ENCODE data around the gene MAEA.

DNA sequence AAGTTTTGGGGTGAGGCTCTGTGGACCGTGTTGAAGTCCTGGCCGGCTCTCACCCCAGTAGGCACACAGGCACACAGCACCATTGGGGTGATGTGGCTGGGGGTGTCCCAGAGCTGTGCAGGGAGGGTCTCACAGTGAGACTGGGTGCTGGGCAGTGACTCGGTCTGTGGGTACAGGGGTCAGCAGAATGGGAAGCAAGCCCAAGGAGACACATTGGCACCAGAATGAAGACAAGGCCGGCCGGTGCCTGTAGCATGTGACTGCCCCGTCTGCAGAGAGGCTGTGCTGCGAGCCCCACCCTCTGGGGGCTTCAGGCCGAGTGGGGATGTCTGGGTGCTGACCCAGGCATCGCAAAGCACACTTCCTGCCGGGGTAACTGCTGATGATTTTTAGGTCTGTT, 5.2 kb downstream of the MAEA start:
- TF ChIP-seq, protein P1, sequence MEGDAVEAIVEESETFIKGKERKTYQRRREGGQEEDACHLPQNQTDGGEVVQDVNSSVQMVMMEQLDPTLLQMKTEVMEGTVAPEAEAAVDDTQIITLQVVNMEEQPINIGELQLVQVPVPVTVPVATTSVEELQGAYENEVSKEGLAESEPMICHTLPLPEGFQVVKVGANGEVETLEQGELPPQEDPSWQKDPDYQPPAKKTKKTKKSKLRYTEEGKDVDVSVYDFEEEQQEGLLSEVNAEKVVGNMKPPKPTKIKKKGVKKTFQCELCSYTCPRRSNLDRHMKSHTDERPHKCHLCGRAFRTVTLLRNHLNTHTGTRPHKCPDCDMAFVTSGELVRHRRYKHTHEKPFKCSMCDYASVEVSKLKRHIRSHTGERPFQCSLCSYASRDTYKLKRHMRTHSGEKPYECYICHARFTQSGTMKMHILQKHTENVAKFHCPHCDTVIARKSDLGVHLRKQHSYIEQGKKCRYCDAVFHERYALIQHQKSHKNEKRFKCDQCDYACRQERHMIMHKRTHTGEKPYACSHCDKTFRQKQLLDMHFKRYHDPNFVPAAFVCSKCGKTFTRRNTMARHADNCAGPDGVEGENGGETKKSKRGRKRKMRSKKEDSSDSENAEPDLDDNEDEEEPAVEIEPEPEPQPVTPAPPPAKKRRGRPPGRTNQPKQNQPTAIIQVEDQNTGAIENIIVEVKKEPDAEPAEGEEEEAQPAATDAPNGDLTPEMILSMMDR (IDR thresholded peaks at IDR 0.05; ENCODE audit: low read depth, low read length, poor library complexity, severe bottlenecking) = no peak
- TF ChIP-seq EZH2phosphoT487 (IDR thresholded peaks at IDR 0.05; ENCODE audit: borderline replicate concordance, low read length) = no peak

All from DOHH2 (cell line).